ENCODE results near the gene SCAMP5. TPM values are rescaled to one million over a fixed set of nuclear protein-coding genes. Genes with fewer than 3 reads are reported as not detected.

Gene SCAMP5
- total and polyA plus RNA-seq, 2 of the 13 experiments (the other 11 are each of a cell fraction or from before 2014, with no cell fraction given), result 34.3 to 49.0 TPM

- TF ChIP-seq PAXIP1 (CRISPR knock-in tag; conservative IDR thresholded peaks at IDR 0.05) (no peak), SALL1 (CRISPR knock-in tag; IDR thresholded peaks at IDR 0.05) (no peak), ZZZ3 (CRISPR knock-in tag; IDR thresholded peaks at IDR 0.05; ENCODE audit: borderline replicate concordance) (no peak), ZNF382 (CRISPR knock-in tag; IDR thresholded peaks at IDR 0.05; ENCODE audit: borderline replicate concordance) (no peak), ZBTB40 (IDR thresholded peaks at IDR 0.05) (no peak), ZBTB40 (CRISPR knock-in tag; IDR thresholded peaks at IDR 0.05) (no peak), KLF11 (CRISPR knock-in tag; IDR thresholded peaks at IDR 0.05) (no peak), PBX2 (CRISPR knock-in tag; IDR thresholded peaks at IDR 0.05) (no peak), EZH2 (conservative IDR thresholded peaks at IDR 0.05; ENCODE audit: low read depth, low read length) (no peak)
Observed at GRCh38 chr15:74955017-74955416, 40.3 kb upstream of the SCAMP5 start (continued).

Measured in HepG2 (cell line).